ENCODE results near the gene OR5I1. TPM values are rescaled to one million over a fixed set of nuclear protein-coding genes. Genes with fewer than 3 reads are reported as not detected.
"Not testable (repeated sequence)": the region's sequence is repeated elsewhere in the genome, so short reads cannot be mapped to it uniquely, and the experiment has no call there.

The OR5I1 gene
- total RNA-seq, 2 donors from 2014 or later, result not detected

DNA sequence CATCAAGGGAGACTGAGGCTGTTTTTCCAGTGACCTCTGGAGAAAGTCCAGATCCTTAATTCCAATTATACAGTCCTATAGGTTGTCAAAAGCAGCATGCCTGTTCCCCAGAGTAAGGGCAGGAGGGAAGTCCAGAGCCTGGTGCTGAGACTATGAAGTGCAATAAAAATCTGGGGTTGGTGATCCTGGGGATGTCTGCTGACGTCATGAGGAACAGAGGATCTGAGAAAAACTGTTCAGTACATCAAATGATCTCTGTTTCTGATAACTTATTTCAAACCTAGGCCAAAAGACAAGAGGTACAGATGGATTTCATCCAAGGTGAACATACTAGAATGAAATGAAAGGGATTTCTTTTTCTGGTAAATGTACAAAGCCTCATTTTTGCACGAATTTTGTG, 33.9 kb downstream of the OR5I1 start:
- Histone ChIP-seq H3K4me1 (no peaks in the 10 kb centered on the region), H3K9ac (ENCODE audit: low read depth in 2 of 2, low read length in 2 of 2) (no peak overlapping the region), H3K9me3 (no peaks in the 10 kb centered on the region), H3K4me3 (no peak overlapping the region), H3K27me3 (no peaks in the 10 kb centered on the region), H3K27ac (no peak overlapping the region), H3K36me3 (no peaks in the 10 kb centered on the region)
- intact Hi-C loops (cut with DNase I), result no loop called here
- DNase-seq, result no peak
- TF ChIP-seq CTCF (IDR thresholded peaks at IDR 0.05), result no peak

DNA sequence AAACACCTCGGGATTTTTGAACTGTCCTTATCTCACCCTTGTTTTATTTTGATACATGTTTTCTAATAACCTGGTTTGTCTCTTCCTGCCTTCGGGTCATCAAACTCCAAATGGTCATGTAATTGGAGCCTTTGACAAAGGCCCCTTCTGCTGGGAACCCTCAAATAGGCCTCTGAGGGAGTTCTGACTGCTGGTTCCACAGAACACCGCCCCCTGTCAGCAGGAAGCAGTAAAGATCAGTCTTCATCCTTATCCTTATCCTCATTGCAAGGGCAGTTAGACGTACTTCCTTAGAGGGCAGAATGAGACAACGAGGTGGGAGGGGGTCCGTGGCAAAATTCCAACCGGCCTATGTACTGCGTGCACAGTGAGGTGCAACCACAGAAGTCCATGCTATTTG, 41.0 kb downstream of the OR5I1 start:
- Histone ChIP-seq H3K9ac (ENCODE audit: low read depth in 2 of 2, low read length in 2 of 2) (no peak overlapping the region), H3K36me3 (no peaks in the 10 kb centered on the region), H3K4me1 (no peaks in the 10 kb centered on the region), H3K27ac (no peak overlapping the region), H3K9me3 (no peaks in the 10 kb centered on the region), H3K4me3 (no peak overlapping the region), H3K27me3 (no peaks in the 10 kb centered on the region)
- TF ChIP-seq CTCF (IDR thresholded peaks at IDR 0.05), result no peak
- DNase-seq, result no peak
- intact Hi-C loops (cut with DNase I), result no loop called here

- intact Hi-C loops (cut with DNase I); H3K27ac ChIP-seq; H3K9ac ChIP-seq (ENCODE audit: low read depth in 2 of 2, low read length in 2 of 2); H3K9me3 ChIP-seq; DNase-seq; H3K4me3 ChIP-seq; H3K4me1 ChIP-seq; H3K27me3 ChIP-seq; H3K36me3 ChIP-seq: not testable (repeated sequence)
Observed at GRCh38 chr11:55885481-55885880, 50.7 kb downstream of the OR5I1 start.

Other genes starting within 250 kb of the OR5I1 start
- gene OR5D13, start 163.0 kb downstream of the OR5I1 start, total RNA-seq, result not detected
- gene OR5D14, start 140.8 kb downstream of the OR5I1 start, total RNA-seq, result not detected
- not detected for gene OR5L1, start 125.0 kb downstream of the OR5I1 start, total RNA-seq
- not detected for gene OR5D18, start 116.8 kb downstream of the OR5I1 start, total RNA-seq
- gene OR5L2, start 109.2 kb downstream of the OR5I1 start, total RNA-seq, result not detected
- gene OR5D16, start 97.6 kb downstream of the OR5I1 start, total RNA-seq, result not detected
- gene TRIM51, start 53.1 kb downstream of the OR5I1 start, total RNA-seq, result not detected
- not detected for gene OR5W2, start 21.8 kb downstream of the OR5I1 start, total RNA-seq
- gene OR10AG1, start 33.5 kb upstream of the OR5I1 start, total RNA-seq, result not detected
- gene OR5F1, start 58.2 kb upstream of the OR5I1 start, total RNA-seq, result not detected
- not detected for gene OR5AS1, start 91.3 kb upstream of the OR5I1 start, total RNA-seq
- not detected for gene OR8I2, start 156.9 kb upstream of the OR5I1 start, total RNA-seq
- gene OR8H2, start 167.3 kb upstream of the OR5I1 start, total RNA-seq, result not detected
- gene OR8H3, start 186.0 kb upstream of the OR5I1 start, total RNA-seq, result not detected
- not detected for gene OR8J3, start 203.8 kb upstream of the OR5I1 start, total RNA-seq
- not detected for gene OR8K5, start 223.9 kb upstream of the OR5I1 start, total RNA-seq
- not detected for gene OR5J2, start 240.2 kb upstream of the OR5I1 start, total RNA-seq